Progenitor cell of endocrine pancreas (in vitro differentiated cells): ENCODE data around the gene TAS2R46. TPM values are rescaled to one million over a fixed set of nuclear protein-coding genes. Genes with fewer than 3 reads are reported as not detected.

ENCODE experiments used
- DNase-seq: peaks from one replicate; pipeline ENCODE4 v3.0.0; 2021; ENCODE audit warnings: low spot score; ENCODE audit not compliant: unreplicated experiment
- H3K27ac Mint-ChIP-seq: 2 replicates; pipeline ENCODE4 v1.8.0; 2021; ENCODE audit warnings: mild to moderate bottlenecking, moderate library complexity, mixed read lengths
- H3K27me3 Mint-ChIP-seq: 2 replicates; pipeline ENCODE4 v1.8.0; 2021; ENCODE audit warnings: mixed read lengths
- H3K36me3 Mint-ChIP-seq: 2 replicates; pipeline ENCODE4 v1.8.0; 2022; ENCODE audit warnings: mixed read lengths; ENCODE audit not compliant: insufficient read depth
- H3K4me1 Mint-ChIP-seq: 2 replicates; pipeline ENCODE4 v1.8.0; 2021; ENCODE audit warnings: low read depth, mixed read lengths
- H3K4me3 Mint-ChIP-seq: 2 replicates; pipeline ENCODE4 v1.8.0; 2021; ENCODE audit warnings: low read depth, mild to moderate bottlenecking, moderate library complexity, mixed read lengths
- H3K9me3 Mint-ChIP-seq: 2 replicates; pipeline ENCODE4 v1.8.0; 2021; ENCODE audit warnings: low read depth, mixed read lengths
- CTCF ChIP-seq: fragments of 200-600 bp; sonication (generic); IDR thresholded peaks from one replicate; pipeline ENCODE4 v1.5.0; 2021; ENCODE audit warnings: antibody characterized with exemption, mild to moderate bottlenecking; ENCODE audit not compliant: unreplicated experiment
- total RNA-seq: library from RNA; stranded (reverse); gene quantifications from 2 replicates; pipeline ENCODE4 v1.2.1, GENCODE V29; 2021

Gene TAS2R46
- total RNA-seq, 1 donor from 2014 or later, result 2.6 TPM

- no peak overlapping the region for H3K27ac Mint-ChIP-seq
- DNase-seq, result no peak
- H3K27me3 Mint-ChIP-seq, result no peaks in the 10 kb centered on the region
- peaks cover 16% of the 10 kb centered on the region for H3K4me1 Mint-ChIP-seq
- H3K9me3 Mint-ChIP-seq, result no peaks in the 10 kb centered on the region
- TF ChIP-seq CTCF, result no peak
- H3K36me3 Mint-ChIP-seq, result peaks cover 9% of the 10 kb centered on the region
- H3K4me3 Mint-ChIP-seq, result no peak overlapping the region
Observed at GRCh38 chr12:11016937-11017336, 45.2 kb downstream of the TAS2R46 start.

GRCh38 chr12:11015775-11016430 is 46.2 kb downstream of the TAS2R46 start:
- DNase-seq, result no peak
- peaks cover 9% of the 10 kb centered on the region for H3K36me3 Mint-ChIP-seq
- H3K27me3 Mint-ChIP-seq, result no peaks in the 10 kb centered on the region
- no peaks in the 10 kb centered on the region for H3K9me3 Mint-ChIP-seq
- TF ChIP-seq CTCF, result no peak
- no peak overlapping the region for H3K4me3 Mint-ChIP-seq
- H3K27ac Mint-ChIP-seq, result no peak overlapping the region
- H3K4me1 Mint-ChIP-seq, result peaks cover 15% of the 10 kb centered on the region

- Mint-ChIP-seq H3K27ac (no peak overlapping the region), H3K4me1 (peaks cover 11% of the 10 kb centered on the region), H3K4me3 (no peak overlapping the region), H3K27me3 (no peaks in the 10 kb centered on the region), H3K36me3 (peaks cover 7% of the 10 kb centered on the region), H3K9me3 (no peaks in the 10 kb centered on the region)
- DNase-seq, result no peak
- TF ChIP-seq CTCF, result no peak
Observed at GRCh38 chr12:11014234-11014633, 47.9 kb downstream of the TAS2R46 start.

Other genes with a start within 250 kb of the TAS2R46 start
- gene TAS2R10, start 235.9 kb downstream of the TAS2R46 start, total RNA-seq, result 1.6 and 3.1 TPM in 2 replicates
- 8.7 and 9.4 TPM in 2 replicates for gene PRR4, start 212.8 kb downstream of the TAS2R46 start, total RNA-seq
- 40.0 and 43.8 TPM in 2 replicates for gene PRH1, start 178.0 kb downstream of the TAS2R46 start, total RNA-seq
- 3.0 and 3.4 TPM in 2 replicates for gene TAS2R13, start 152.7 kb downstream of the TAS2R46 start, total RNA-seq
- not detected in 2 replicates for gene PRH2, start 133.1 kb downstream of the TAS2R46 start, total RNA-seq
- 5.7 and 6.1 TPM in 2 replicates for gene TAS2R14, start 123.0 kb downstream of the TAS2R46 start, total RNA-seq
- 2.7 and 3.5 TPM in 2 replicates for gene TAS2R50, start 75.4 kb downstream of the TAS2R46 start, total RNA-seq
- gene TAS2R20, start 64.0 kb downstream of the TAS2R46 start, total RNA-seq, result 3.8 and 4.0 TPM in 2 replicates
- gene TAS2R19, start 39.7 kb downstream of the TAS2R46 start, total RNA-seq, result 6.6 and 8.5 TPM in 2 replicates
- gene TAS2R31, start 30.9 kb downstream of the TAS2R46 start, total RNA-seq, result 8.6 and 10.3 TPM in 2 replicates
- 1.2 and 1.9 TPM in 2 replicates for gene TAS2R43, start 30.0 kb upstream of the TAS2R46 start, total RNA-seq
- 5.6 and 6.3 TPM in 2 replicates for gene TAS2R30, start 72.3 kb upstream of the TAS2R46 start, total RNA-seq
- gene SMIM10L1, start 108.9 kb upstream of the TAS2R46 start, total RNA-seq, result 22.9 and 25.5 TPM in 2 replicates
- gene TAS2R42, start 124.6 kb upstream of the TAS2R46 start, total RNA-seq, result not detected in 2 replicates
- gene PRB3, start 207.4 kb upstream of the TAS2R46 start, total RNA-seq, result 0.55 and 0.84 TPM in 2 replicates
- not detected in 2 replicates for gene PRB4, start 248.1 kb upstream of the TAS2R46 start, total RNA-seq